HG03575 (cell line): ENCODE results near the gene ZNF628.

Experiments
- ATAC-seq: cut with Tn5 transposase; IDR thresholded peaks from one replicate; pipeline ENCODE4 v1.9.1; 2021; ENCODE audit not compliant: unreplicated experiment, insufficient number of reproducible peaks, low FRiP score; ENCODE audit errors: extremely low read depth

Gene ZNF628

DNA sequence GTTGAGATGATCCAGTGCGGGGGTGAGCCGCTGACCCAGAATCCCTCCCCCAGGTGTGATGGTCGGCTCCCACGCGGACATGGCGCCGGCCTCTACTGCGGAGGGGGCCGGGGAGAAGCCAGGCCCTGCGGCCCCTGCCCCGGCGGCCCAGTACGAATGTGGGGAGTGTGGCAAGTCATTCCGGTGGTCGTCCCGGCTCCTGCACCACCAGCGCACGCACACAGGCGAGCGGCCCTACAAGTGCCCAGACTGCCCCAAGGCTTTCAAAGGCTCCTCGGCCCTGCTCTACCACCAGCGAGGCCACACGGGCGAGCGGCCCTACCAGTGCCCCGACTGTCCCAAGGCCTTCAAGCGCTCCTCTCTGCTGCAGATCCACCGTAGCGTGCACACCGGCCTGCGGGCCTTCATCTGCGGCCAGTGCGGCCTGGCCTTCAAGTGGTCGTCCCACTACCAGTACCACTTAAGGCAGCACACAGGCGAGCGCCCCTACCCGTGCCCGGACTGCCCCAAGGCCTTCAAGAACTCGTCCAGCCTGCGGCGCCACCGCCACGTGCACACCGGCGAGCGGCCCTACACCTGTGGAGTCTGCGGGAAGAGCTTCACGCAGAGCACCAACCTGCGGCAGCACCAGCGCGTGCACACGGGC, 4.9 kb downstream of the ZNF628 start:
- no peak for ATAC-seq

DNA sequence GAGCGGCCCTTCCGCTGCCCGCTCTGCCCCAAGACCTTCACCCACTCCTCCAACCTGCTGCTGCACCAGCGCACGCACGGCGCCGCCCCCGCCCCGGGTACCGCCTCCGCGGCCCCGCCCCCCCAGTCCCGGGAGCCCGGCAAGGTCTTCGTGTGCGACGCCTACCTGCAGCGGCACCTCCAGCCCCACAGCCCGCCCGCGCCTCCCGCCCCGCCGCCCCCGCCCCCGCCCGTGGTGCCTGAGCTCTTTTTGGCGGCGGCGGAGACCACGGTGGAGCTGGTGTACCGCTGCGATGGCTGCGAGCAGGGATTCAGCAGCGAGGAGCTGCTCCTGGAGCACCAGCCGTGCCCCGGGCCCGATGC, 5.4 kb downstream of the ZNF628 start:
- ATAC-seq: no peak

DNA sequence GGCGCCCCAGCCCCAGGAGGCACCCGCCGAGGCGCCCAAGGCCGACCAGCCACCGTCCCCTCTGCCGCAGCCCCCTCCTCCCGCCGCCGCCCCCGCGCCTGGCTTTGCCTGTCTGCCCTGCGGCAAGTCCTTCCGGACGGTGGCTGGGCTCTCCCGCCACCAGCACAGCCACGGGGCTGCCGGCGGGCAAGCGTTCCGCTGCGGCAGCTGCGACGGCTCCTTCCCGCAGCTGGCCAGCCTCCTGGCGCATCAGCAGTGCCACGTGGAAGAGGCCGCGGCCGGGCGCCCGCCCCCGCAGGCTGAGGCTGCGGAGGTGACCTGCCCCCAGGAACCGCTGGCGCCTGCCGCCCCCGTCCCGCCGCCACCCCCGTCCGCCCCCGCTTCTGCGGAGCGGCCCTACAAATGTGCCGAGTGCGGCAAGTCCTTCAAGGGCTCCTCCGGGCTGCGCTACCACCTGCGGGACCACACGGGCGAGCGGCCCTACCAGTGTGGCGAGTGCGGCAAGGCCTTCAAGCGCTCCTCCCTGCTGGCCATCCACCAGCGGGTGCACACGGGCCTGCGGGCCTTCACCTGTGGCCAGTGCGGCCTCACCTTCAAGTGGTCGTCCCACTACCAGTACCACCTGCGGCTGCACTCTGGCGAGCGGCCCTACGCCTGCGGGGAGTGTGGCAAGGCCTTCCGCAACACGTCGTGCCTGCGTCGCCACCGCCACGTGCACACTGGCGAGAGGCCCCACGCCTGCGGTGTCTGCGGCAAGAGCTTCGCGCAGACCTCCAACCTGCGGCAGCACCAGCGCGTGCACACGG, 5.9 kb downstream of the ZNF628 start:
- no peak for ATAC-seq

DNA sequence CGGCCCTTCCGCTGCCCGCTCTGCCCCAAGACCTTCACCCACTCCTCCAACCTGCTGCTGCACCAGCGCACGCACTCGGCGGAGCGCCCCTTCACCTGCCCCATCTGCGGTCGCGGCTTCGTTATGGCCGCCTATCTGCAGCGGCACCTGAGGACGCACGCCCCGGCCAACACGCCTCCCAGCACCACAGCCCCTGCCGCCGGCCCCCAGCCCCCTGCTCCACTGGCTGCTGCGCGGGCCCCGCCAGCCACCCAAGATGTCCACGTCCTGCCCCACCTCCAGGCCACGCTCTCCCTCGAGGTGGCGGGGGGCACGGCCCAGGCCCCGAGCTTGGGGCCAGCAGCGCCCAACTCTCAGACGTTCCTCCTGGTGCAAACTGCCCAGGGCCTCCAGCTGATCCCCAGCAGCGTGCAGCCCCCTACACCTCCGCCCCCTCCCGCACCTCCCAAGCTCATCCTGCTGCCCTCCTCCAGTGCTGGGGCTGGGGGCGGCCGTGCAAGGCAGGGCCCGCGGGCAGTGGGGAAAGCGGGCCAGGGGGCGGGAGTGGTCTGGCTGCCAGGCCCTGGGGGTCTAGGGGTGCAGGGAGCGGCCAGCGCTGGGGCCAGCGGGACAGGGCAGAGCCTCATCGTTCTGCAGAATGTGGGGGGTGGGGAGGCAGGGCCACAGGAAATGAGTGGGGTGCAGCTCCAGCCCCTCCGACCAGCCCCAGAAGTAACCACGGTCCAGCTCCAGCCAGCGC, 6.7 kb downstream of the ZNF628 start:
- ATAC-seq: no peak

DNA sequence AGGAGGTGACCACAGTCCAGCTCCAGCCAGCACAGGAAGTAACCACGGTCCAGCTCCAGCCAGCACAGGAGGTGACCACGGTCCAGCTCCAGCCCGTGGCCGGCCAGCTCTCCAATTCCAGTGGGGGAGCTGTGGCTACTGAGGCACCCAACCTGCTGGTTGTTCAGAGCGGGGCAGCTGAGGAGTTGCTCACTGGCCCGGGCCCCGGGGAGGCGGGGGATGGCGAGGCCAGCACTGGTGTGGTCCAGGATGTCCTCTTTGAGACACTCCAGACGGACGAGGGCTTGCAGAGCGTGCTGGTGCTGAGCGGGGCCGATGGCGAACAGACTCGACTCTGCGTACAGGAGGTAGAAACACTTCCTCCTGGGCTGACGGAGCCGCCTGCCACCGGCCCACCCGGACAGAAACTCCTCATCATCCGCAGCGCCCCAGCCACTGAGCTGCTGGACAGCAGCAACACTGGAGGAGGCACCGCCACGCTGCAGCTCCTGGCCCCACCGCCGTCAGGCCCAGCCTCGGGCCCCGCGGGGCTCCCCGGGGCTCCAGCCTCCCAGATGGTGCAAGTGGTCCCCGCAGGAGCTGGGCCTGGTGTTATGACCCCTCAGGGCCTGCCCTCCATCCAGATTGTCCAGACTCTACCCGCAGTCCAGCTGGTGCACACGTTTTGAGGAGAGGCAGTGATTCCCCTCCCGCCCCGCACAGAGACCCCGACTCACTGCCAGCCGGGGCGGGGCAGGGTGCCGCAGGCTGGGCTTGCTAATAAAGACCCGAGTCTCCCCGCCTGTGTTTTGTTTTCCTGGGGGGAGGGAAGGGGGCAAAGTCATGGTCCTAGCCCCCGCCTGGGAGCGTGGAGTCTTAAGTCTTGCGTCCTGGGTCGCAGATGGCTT, 7.5 kb downstream of the ZNF628 start:
- ATAC-seq: no peak

DNA sequence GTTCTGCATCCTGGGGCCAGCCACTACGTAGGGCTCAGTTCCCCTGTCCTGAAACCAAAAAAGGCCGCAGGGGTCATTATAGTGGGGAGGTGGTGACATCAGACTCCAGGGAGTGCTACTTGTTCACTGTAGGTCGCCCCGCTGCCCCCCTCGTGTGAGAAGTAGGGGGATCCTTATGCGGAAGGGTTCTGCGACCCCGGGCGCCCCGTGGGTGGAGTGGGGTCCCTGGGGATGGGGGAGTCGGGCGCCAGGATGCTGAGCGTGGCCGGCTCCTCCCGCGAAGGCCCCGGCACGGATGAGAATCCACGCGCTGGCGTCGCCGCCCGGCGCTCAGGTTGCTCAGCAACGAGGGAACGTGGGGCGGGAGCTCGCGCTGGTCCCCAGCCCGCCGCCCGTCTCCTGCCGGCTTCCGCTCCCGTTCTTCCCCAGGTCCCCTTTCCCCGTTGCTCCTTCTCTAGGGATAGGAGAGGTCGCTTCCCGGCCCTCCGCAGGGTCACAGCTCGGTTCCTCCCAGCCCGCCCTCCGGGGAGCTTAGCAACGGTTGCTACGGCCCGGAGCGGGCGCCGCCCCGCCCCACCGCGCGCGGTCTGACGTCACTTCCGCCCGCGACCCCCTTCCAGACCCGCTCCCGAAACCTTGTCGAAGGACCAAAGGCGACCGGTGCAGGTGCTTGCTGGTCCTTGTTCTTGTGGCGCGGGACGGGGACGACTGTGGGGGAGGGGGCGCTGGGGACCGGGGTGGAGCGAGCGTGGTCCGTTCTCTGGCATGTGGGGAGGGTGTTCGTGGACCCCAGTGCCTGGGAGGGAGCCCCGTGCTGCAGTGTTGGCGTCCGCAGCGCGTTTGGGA, 8.4 kb downstream of the ZNF628 start, which contains the start of gene NAT14:
TSS of gene NAT14 (plus strand) at position 596 of the 846 bp plus-strand sequence. CDS start 521 bp downstream, outside the sequence.
- ATAC-seq: no peak

DNA sequence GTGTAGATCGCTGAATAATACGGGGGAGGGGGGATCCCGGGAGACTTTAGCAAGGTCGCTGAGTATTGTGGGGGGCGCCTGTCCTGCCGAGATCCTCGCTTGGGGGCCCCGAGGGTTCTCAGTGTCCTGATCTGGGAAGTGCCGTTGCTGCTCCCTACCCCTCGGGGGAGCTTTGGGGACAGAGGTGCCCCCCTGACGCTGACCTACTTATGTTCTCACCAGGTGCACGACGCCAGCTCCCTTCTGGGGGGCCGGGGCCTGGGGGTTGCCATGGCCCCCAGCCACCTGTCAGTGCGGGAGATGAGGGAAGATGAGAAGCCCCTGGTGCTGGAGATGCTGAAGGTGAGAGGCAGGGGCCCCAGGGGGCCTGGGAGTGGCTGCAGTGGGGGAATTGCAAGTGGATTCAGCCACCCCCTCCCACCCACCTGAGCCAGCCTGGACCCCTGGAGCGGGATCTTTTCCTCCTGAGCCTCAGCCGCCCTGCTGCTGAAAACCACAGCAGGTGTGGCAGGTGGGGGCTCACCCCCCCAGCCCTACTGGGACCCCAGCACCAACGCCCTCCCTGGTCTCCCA, 9.1 kb downstream of the ZNF628 start:
- ATAC-seq: no peak

DNA sequence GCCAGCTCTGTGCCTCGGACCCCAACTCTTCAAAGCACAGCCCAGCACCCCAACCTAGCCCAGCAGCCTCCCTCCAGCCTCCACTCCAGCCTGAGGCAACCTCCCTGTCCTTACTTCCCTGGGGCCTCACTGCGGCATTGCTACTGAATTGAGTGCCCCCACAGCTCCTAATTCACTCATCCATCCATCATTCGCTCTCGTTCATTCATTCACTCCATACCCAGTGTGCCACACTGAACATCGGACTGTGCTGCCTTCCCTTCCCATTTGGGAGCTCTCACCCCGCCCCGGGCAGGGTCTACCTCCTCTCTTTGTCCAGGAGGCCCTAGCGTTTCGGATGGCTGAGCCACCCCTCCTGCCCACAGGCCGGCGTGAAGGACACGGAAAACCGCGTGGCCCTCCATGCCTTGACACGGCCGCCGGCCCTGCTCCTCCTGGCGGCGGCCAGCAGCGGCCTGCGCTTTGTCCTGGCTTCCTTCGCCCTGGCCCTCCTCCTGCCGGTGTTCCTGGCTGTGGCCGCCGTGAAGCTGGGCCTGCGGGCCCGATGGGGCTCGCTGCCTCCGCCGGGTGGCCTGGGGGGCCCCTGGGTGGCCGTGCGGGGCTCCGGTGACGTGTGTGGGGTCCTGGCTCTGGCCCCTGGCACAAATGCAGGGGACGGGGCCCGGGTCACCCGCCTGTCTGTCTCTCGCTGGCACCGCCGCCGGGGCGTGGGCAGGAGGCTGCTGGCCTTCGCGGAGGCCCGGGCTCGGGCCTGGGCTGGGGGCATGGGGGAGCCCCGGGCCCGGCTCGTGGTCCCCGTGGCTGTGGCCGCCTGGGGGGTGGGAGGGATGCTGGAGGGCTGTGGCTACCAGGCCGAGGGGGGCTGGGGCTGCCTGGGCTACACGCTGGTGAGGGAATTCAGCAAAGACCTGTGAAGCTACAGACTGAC, 9.9 kb downstream of the ZNF628 start:
- ATAC-seq: no peak

DNA sequence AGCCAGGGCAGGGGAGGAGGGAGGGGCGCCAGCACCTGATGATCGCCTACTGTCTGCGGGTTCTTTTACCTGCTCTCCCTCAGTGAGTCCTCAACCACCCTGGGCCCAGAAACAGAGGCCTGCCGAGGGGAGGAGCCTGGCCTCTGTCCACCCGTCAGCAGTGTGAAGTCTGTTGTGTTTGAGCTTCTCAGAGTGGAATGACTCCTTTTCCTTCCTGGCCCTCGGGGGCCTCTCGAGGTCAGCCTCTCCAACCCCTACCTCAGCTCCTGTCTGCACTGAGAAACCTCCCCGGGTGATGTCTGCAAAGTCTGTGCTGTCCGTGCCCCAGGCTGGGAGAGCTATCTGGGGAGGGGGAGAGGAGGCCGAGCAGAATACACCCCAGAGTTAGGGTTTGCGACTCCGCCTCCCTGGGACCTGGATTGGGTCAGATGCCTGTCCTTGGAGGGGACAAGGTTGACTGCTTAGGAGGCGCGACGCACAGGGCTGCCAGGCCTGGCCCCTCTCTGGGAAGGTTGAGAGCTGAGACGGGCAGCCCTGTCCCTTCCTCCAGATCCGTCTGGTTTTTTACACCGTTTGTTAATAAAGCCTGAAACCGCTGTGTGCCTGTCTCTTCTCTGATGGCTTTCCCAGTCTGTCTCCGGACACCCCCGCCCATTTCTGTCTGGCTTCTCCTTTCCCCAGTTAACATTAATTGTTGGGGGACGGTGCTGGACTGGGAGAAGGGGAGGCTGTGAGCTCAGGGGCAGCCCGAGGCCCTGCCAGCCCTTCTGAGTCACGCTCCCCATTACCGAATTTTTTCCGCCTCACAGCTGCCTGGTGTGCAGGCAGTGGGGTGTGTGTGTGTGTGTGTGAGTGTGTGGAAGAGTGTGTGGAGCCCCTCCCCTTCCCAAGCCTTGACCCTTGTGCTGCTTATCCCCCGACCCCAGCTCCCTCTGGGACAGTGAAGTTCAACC, 10.8 kb downstream of the ZNF628 start:
- ATAC-seq: no peak

DNA sequence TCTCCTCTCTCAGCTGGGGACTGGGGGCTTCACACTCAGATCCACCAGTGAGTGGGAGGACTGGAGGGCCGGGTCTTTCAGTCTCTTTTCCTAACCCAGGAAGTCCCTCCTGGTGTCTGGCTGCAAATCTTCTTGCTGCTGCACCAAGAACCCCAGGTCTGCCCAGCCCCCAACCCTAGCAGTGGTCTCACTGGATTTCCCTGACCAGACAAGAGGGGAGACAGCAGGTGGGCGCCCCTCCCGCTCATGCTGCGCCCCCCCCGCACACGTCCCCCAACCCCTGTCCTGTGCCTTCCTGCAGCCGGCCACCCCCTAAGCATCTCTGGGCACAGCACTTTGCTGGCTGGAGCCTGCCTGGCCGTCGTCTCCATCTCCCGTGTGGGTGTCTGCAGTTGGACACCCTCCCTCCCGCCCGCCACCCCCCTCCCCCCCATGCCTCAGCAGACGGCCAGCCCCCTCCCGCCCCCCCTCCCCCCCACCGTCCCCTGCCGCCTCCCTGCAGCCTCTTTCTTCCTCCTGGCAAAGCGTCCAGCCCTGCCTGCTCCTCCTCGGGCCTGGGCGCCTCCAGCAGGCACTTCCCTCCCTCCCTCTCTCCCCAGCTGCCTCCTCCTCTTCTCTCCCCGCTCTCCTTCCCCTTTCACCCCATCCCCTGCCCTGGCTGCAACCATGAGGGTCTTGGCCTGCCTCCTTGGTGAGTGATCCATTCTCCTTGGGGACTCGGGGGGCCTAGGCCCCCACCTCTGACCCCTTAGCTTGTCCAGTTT, 11.7 kb downstream of the ZNF628 start, which contains the start of gene SSC5D:
TSS of gene SSC5D (plus strand) at position 513 of the 764 bp plus-strand sequence. CDS start at position 667, 154 bp downstream.
- no peak for ATAC-seq

DNA sequence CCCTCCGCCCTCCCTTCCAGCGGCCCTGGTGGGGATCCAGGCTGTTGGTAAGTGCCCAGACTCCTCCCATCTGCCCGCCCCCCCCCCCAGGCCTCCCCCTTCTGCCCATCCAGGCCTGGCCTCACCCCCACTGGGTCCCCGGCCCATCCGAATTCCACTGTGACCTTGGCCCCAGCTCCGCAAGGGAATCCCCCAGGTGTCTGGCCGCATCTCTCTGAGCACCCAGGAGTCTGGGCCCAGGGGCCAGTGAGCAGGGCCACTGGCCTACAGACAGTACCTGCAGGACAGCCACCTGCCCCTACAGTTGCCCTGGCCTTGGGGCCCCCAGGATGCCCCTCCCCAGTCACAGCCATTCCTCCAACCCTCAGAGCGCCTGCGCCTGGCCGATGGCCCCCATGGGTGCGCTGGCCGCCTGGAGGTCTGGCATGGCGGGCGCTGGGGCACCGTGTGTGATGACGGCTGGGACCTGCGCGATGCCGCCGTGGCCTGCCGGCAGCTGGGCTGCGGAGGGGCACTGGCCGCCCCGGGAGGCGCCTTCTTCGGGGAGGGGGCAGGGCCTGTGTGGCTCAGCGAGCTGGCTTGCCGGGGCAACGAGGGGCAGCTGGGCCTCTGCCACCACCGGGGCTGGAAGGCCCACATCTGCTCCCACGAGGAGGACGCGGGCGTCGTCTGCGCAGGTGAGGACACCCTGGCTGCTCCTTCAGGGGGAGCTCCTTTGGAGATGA, 12.7 kb downstream of the ZNF628 start:
- no peak for ATAC-seq

DNA sequence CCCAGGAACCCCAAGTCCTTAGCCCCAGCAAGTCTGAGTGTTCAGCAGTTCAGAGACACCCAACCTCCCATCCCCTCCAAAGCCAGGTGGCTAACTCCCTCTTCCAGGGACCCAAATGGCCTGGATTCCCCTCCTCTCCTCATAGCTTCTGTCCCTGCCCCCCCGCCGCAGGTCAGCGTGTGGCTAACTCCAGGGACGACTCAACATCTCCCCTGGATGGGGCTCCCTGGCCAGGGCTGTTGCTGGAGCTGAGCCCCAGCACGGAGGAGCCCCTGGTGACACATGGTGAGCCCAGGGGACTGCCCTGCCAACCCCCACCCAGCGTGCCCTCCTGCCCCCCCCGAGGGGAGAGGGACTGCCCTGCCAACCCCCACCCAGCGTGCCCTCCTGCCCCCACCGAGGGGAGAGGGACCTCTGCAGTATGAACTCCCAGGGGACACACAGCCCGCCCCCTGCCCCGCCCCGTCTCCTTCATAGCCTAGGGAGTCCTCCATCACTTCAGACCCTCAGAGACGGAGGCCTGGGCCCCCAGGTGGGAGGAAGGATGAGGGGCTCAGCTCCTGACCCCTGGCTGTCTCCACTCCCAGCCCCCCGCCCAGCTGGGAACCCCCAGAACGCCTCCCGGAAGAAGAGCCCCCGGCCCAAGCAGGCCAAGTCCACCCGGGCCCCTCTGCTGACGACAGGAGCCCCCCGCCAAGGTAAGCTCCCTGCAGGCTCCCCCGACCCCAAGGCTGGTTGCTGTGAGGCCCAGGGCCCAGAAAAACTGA, 13.5 kb downstream of the ZNF628 start:
- ATAC-seq: no peak

DNA sequence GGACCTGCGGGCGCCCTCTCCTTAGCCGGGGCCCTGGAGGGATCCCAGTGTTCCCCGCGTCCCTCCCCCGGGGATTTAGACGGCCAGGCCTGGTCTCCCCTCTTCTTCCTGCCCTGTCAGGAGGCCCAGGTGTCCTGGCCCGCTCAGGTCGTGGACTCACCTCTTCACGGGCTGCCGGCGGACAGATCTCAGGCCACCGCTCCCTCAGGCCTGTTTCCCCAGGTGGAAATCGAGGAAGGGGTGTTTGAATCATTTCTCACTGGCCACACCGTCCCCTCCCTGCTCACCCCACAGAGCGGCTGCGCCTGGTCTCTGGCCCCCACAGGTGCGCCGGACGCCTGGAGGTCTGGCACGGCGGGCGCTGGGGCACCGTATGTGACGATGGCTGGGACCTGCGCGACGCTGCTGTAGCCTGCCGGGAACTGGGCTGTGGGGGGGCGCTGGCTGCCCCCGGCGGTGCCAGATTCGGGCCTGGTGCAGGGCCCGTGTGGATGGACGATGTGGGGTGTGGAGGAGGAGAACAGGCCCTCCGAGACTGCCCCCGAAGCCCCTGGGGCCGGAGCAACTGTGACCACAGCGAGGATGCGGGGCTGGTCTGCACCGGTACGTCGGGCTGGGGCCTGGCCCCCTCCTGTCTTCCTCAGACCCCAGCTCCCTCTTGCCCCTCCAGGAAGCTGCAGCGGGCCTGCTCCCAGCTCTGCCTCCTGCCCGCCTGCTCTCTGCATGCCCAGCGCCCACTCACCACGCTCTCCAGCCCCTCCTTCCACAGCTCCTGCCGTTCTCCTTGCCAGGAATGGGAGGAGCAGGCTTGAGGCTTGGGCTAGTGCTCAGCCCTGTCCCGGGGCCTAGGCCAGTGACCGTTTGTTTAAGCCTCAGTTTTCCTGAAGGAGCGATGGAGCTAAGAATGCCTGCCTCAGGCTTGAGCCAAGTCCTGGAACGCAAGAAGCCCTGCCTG, 14.3 kb downstream of the ZNF628 start:
- no peak for ATAC-seq
